Ovary (tissue), 9 donors: ENCODE results near the gene CSNK1G3. TPM values are rescaled to one million over a fixed set of nuclear protein-coding genes. Genes with fewer than 3 reads are reported as not detected.

Experiments used
- DNase-seq, 5 donors: peaks; one replicate each; pipeline ENCODE4 v3.0.0-alpha.2; 2019 to 2020
- H3K27ac ChIP-seq, 2 donors: fragments of 200-600 bp; one replicate each; pipeline versions ENCODE4 v1.5.1 to v1.8.0; 2019 to 2022
- H3K27me3 ChIP-seq: fragments of 200-600 bp; one replicate; pipeline ENCODE4 v1.8.0; 2022
- H3K36me3 ChIP-seq: fragments of 200-600 bp; sonication (generic); one replicate; pipeline ENCODE4 v1.5.1; 2019
- H3K4me1 ChIP-seq: one replicate; pipeline ENCODE4 v1.8.1; 2013; ENCODE audit warnings: mild to moderate bottlenecking, moderate library complexity; ENCODE audit not compliant: insufficient read depth
- H3K4me3 ChIP-seq: fragments of 200-600 bp; sonication (generic); one replicate; pipeline ENCODE4 v1.5.1; 2017
- H3K9me3 ChIP-seq, 2 donors: fragments of 200-600 bp in 1 of 2; sonication (generic) in 1 of 2; one replicate each; pipeline versions ENCODE4 v1.5.1 to v1.8.1; 2013 to 2019; ENCODE audit warnings: mild to moderate bottlenecking in 1 of 2, moderate library complexity in 1 of 2
- CTCF ChIP-seq, 3 donors: fragments of 450-650 bp in 2 of 3; fragments of 200-600 bp in 1 of 3; IDR thresholded peaks; one replicate each; pipeline versions ENCODE4 v1.5.1 to v1.8.0; 2016 to 2022; ENCODE audit warnings: antibody characterized with exemption in 3 of 3, mild to moderate bottlenecking in 1 of 3
- EP300 ChIP-seq: sonication (generic); formaldehyde crosslinking; IDR thresholded peaks from one replicate; pipeline ENCODE4 v1.6.1; 2017; ENCODE audit warnings: antibody characterized with exemption
- POLR2A ChIP-seq: fragments of 450-650 bp; IDR thresholded peaks from one replicate; pipeline ENCODE4 v1.6.1; 2017; ENCODE audit warnings: antibody characterized with exemption, mild to moderate bottlenecking, moderate library complexity
- WGBS, 3 donors: extraction: QIAGEN DNeasy Blood & Tissue Kit in 1 of 3; methylation state at CpG; one replicate each; pipeline versions ENCODE4 v1.1.5 to v1.1.7; 2013 to 2017; 5-methylcytosine and 5-hydroxymethylcytosine counted together
- intact Hi-C, 4 donors: fragments of 100-400 bp; cut with DNase I; formaldehyde crosslinking; loops; one replicate each; pipeline versions ENCODE4 v1.11.0 to v1.15.1; 2022 to 2023
- polyA plus RNA-seq, 2 donors: library from polyadenylated mRNA; stranded (reverse); fragments of 200-250 nt in 1 of 2; fragments of 350-450 nt in 1 of 2; fragmentation: Illumina TruSeq in 1 of 2; extraction: RNeasy Lipid Tissue Mini Kit (QIAGEN cat#74804) in 1 of 2; gene quantifications; one replicate each; pipeline ENCODE4 v1.2.3, GENCODE V29; 2013 to 2014
- total RNA-seq, 7 donors: library from RNA; depleted of rRNA in 2 of 7; stranded (reverse); fragments of >200 nt in 2 of 7; fragmentation: NEBNext Ultra II Directional in 3 of 7; extraction: Animal tissue kit (Norgen Biotek cat#: 25700) in 3 of 7; gene quantifications; one replicate each; pipeline versions ENCODE4 v1.1.0 to v1.2.4, GENCODE V29; 2016 to 2023
- donor health status: DM: no; HTN: no; CAD: no; lungs with moderate emphysema.
- donor health status: DM: no; HTN: no; CAD: no.
- donor health status: Bipolar disorder and iron deficiency.
- donor health status: DM: yes; HTN: yes; CAD: no.
- donor health status: DM: no; HTN: no; CAD: no.
- donor health status: DM: yes; HTN: yes; CAD: no.

CSNK1G3 gene
- total and polyA plus RNA-seq, 9 donors: 12.1 to 68.5 (median 50.8) TPM

DNA sequence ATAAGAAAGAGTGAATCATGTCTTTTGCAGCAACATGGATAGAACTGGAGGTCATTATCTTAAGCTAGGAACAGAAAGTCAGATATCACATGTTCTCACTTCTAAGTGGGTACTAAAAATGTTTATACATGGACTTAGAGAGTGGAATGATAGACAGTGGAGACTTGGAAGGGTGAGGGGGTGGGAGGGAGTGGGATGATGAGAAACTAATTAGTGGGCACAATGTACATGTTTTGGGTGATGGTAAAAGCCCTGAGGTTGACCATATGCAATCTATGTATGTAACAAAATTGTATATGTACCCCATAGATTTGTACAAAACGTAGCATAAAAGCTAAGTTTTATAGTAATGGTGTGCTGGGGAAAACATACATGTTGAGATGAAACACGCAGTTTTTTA is 25.3 kb downstream of the CSNK1G3 start:
- 96 to 99% (median 99%) methylated on average over 2 of the region's 2 CpGs for WGBS, 3 donors
- H3K36me3 ChIP-seq: no peaks in the 10 kb centered on the region
- no peak overlapping the region for H3K4me3 ChIP-seq
- H3K9me3 ChIP-seq: no peaks in the 10 kb centered on the region
- no peak overlapping the region for H3K27ac ChIP-seq
- no peak for DNase-seq
- no peaks in the 10 kb centered on the region for H3K27me3 ChIP-seq
- TF ChIP-seq CTCF (IDR thresholded peaks at IDR 0.05): no peak
- no peak for TF ChIP-seq EP300
- TF ChIP-seq POLR2A: no peak
- intact Hi-C loops: loop anchor here in 1 of 4 donors (5.0 kb wide), 1 partner anchor 1870 kb away; no protein-coding TSS in a partner anchor
- H3K4me1 ChIP-seq: no peaks in the 10 kb centered on the region

DNA sequence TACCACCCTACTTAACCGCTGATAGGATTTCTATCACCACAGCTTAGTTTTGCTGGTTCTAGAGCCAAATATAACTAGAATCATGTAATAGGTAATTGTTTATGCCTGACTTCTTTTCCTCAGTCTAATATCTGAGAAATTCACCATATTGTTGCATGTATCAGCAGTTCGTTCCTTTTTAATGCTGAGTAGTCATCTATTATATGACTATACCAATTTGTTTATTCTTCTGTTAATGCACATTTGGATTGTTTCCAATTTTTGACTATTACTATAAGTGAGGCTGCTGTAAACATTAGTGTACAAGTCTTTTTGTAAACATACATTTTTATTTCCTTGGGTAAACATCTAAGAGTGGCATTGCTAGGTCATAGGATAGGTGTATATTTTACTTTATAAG is 25.9 kb downstream of the CSNK1G3 start:
- no peaks in the 10 kb centered on the region for H3K4me1 ChIP-seq
- no peaks in the 10 kb centered on the region for H3K9me3 ChIP-seq
- H3K4me3 ChIP-seq: no peak overlapping the region
- H3K27me3 ChIP-seq: no peaks in the 10 kb centered on the region
- 95 to 97% (median 96%) methylated on average over 2 of the region's 2 CpGs for WGBS, 3 donors
- H3K36me3 ChIP-seq: no peaks in the 10 kb centered on the region
- TF ChIP-seq POLR2A (no peak), CTCF (IDR thresholded peaks at IDR 0.05) (no peak), EP300 (no peak)
- no peak overlapping the region for H3K27ac ChIP-seq
- DNase-seq: no peak
- intact Hi-C loops: loop anchor here in 1 of 4 donors (5.0 kb wide), 1 partner anchor 1869 kb away; no protein-coding TSS in a partner anchor

DNA sequence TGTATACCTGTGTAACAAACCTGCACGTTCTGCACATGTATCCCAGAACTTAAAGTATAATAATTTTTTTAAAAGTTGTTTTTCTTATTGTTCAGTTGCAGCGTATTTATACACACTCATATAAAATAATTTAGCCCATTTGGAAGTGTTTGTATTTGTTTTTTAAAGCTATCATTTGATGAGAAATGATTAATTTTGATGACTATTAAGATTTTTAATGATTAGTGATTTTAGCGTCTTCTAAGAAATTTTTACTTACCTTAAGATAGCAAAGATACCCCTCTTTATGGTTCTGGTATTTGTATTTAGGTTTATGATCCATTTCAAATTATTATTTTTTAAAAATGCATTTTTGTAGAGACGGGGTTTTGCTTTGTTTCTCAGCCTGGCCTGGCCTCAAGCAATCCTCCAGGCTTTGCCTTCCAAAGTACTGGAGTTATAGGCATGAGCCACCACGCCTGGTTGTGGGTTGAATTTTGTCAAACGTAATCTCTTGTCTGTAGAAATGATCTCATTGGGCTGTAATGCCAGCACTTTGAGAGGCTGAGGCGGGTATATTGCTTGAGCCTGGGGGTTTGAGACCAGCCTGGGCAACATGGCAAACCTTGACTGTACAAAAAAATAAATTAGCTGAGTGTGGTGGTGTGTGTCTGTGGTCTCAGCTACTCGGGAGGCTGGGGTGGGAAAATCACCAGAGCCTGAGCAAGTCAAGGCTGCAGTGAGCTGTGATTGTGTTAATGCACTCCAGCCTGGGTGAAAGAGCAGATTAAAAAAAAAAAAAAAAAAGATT is 26.9 kb downstream of the CSNK1G3 start:
- Histone ChIP-seq H3K9me3 (no peaks in the 10 kb centered on the region), H3K4me1 (no peaks in the 10 kb centered on the region), H3K27ac (no peak overlapping the region), H3K36me3 (no peaks in the 10 kb centered on the region), H3K4me3 (no peak overlapping the region), H3K27me3 (no peaks in the 10 kb centered on the region)
- no peak for DNase-seq
- intact Hi-C loops: loop anchor here in 1 of 4 donors (5.0 kb wide), 1 partner anchor 1868 kb away; no protein-coding TSS in a partner anchor
- no peak for TF ChIP-seq EP300
- no peak for TF ChIP-seq CTCF (IDR thresholded peaks at IDR 0.05)
- no peak for TF ChIP-seq POLR2A
- 82 to 87% (median 86%) methylated on average over 8 of the region's 8 CpGs for WGBS, 3 donors

GRCh38 chr5:123540534-123540933 is 28.6 kb downstream of the CSNK1G3 start:
- H3K27ac ChIP-seq: no peak overlapping the region
- no peak for DNase-seq
- H3K36me3 ChIP-seq: no peaks in the 10 kb centered on the region
- H3K4me3 ChIP-seq: no peak overlapping the region
- H3K27me3 ChIP-seq: no peaks in the 10 kb centered on the region
- WGBS, 3 donors: 93 to 96% (median 94%) methylated on average over 7 of the region's 7 CpGs
- intact Hi-C loops: no loop called here
- TF ChIP-seq CTCF (IDR thresholded peaks at IDR 0.05): no peak
- TF ChIP-seq POLR2A: no peak
- TF ChIP-seq EP300: no peak
- H3K4me1 ChIP-seq: no peaks in the 10 kb centered on the region
- H3K9me3 ChIP-seq: no peaks in the 10 kb centered on the region
